ENCODE data around the gene PPY.
"Not testable (repeated sequence)": the region's sequence is repeated elsewhere in the genome, so short reads cannot be mapped to it uniquely, and the experiment has no call there.

The PPY gene

DNA sequence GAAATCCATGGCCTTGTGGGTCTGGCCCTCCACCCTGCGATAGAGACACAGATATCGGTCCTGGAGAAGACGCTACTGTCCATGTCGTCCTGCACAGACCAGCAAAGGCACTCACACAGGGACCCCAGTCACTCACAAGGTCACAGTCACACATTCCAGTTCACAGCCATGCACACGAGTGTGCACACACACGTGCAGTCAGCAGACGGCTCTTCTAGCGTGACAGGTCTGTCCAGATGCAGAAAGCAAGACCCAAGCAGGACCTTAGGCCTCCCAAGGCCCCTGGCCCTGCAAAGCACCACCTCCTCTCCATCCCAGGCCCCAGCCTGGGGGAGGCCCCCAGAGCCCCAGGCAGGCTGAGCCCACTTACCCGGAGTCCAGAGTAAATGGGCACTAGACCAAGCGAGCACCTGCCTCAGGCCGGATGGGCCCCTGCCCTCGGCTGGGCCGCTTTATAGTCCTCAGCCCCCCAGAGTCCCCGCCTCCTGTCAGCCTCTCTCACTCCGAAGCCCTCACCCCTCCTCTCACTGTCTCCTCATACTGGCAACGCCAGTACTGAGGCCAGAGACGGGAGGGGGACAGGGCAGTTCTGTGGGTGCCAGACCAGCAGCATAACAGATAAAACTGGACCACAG lies at the start of gene PPY:
TSS of gene PPY (minus strand) at position 426 of the 635 bp plus-strand sequence. CDS start 822 bp downstream, outside the sequence.
- no peak for DNase-seq (ENCODE audit: low read depth in 3 of 3)

DNA sequence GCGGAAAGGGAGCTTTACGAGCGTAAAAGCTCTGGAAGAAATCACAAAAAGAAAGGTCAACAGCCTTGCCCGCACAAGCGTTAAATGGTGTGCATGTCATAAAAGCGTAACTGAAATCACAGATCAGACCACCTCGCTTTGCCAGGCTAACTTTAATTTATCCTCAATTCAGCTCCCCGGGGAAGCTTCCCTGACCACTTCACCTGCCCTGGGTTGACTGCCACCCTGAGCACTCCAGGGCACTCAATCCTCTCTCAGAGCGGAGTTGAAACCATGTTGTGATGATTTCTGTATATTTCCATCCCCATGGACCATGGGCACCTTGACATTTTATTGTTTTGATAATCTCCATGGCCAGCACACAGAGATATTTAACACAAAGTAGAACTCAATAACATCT lies 46.0 kb upstream of the PPY start:
- no peak for DNase-seq (ENCODE audit: low read depth in 3 of 3)

GRCh38 chr17:43987131-43988021 lies 45.1 kb upstream of the PPY start:
- DNase-seq (ENCODE audit: low read depth in 3 of 3) = no peak

DNA sequence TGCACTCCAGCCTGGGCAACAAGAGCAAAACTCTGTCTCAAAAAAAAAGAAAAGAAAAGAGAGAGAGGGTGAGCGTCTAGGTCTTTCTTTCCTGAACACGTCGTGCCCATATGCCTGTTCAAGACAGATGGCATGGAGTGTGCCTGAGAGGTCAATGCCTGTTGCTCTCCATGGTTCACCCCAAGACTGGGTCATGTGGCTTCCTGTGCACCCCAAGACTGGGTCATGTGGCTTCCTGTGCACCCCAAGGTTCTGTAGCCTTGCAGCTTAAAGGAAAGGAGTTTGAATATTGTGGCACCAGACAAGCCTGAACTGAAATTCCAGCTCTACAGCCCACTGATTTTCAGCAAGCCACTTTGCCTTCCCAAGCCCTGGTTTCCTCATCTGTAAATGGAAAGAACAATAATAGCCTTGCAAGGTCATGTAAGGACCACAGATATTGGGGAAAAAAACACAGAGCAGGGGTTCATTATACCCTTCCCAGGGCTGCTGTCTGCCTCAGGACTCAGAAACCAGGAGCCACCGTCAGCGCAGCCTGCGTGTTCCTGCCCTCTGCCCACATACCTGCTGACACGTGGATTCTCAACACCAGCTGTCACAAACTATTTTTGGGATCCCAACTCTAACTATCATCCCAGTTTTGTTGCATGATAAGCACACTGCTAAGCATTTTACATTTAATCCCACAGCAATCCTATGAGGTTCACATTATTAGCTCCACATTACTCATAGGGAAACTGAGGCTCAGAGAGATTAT lies 44.1 kb upstream of the PPY start:
- no peak for DNase-seq (ENCODE audit: low read depth in 3 of 3)

DNA sequence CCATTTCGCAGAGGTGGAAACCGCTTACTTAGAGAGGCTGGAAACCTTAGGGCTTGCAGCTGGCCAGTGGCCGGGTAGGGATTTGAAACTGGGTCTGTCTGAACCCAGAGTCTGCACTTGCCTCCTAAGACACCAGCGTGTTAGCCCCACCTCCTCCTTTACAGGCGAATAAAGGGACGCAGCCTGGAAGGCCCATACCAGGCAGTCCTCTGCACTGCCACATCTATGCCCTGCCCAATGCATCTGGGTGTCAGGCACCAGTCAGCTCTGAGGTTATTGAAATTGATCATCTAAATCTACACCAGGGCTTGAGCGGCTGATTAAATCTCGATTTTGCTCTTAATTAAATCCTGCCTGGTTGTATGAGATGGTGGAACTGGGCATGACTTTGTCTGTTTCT lies 42.2 kb upstream of the PPY start:
- no peak for DNase-seq (ENCODE audit: low read depth in 3 of 3)

DNA sequence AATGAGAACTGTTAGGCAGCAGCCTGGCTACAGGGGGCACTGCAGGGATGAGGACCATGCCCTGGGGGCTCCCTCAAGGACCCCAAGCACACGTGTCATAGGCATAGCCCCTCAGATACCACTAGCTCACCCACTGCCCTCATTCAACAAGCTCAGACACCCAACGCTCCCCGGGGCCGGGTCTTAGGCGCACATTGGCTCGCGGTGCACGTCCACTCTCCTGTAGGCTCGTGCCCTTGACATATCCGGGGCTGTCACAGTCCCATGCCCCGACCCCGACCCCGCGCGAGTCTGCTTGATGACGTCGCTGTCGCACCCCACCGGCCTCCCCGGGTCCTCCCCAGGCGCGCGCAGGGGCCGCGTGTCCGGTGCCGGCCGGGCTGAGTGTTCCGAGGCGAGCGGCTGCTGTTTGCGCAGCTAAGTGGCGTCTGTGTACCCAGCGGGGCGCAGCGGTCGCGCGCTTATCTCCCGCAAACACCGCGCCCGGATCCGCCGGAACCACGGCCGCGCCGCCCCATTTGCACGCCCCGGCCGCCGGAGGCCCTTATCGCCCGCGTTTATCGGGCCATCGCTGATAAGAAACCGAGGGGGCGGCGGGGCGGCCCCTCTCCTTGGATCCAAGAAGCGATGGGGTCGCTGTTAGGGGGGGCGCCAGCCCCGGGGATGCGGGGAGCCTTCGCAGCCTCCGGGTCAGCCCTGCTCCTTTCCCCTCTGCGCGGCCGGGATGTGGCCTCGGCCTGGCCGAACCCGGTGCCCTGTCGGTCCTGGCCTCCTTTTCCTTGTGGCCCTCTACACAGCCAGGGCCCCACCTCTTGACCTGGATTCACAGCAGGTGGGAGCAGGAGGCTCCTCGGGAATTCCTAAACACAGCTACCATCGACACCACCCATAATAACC lies 41.5 kb upstream of the PPY start:
- DNase-seq (ENCODE audit: low read depth in 3 of 3) = no peak

DNA sequence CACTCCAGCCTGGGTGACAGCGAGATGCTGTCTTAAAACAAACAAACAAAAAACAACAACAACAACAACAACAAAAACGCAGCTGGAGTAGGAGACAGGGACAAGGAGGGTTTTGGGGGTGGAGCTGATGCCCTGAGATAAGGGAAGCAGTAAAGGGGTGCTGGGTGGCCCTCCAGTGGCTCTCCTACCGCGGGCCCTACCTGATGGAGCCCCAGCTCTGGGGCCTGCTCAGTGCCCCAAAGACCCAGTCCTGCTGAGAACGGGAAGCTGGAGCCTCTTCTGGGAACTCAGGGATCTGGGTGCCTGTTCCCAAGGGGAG lies 40.9 kb upstream of the PPY start:
- no peak for DNase-seq (ENCODE audit: low read depth in 3 of 3)

- no peak for DNase-seq (ENCODE audit: low read depth in 3 of 3)
Measured at GRCh38 chr17:43982171-43982570, 39.9 kb upstream of the PPY start.

DNA sequence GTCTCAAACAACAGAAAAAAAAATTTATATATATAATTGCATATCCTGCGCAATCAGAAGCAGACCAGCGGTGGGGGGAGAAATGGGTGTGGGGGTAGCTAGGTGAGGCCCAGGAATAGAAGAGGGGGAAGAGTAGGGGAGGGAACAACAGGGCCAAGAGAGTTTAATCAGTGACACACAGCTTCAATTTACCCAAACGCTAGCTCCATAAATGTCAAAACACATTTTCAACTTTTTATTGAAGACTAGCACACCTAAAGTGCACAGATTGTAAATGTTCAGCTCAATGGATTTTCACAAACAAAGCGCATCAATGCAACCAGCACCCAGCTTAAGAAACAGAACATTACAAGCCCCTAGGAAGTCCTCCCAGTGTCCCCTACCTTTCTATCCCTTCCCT lies 37.4 kb upstream of the PPY start:
- no peak for DNase-seq (ENCODE audit: low read depth in 3 of 3)

GRCh38 chr17:43979011-43979410 lies 36.7 kb upstream of the PPY start:
- DNase-seq (ENCODE audit: low read depth in 3 of 3) = no peak

GRCh38 chr17:43978078-43978477 lies 35.8 kb upstream of the PPY start:
- DNase-seq (ENCODE audit: low read depth in 3 of 3) = no peak

DNA sequence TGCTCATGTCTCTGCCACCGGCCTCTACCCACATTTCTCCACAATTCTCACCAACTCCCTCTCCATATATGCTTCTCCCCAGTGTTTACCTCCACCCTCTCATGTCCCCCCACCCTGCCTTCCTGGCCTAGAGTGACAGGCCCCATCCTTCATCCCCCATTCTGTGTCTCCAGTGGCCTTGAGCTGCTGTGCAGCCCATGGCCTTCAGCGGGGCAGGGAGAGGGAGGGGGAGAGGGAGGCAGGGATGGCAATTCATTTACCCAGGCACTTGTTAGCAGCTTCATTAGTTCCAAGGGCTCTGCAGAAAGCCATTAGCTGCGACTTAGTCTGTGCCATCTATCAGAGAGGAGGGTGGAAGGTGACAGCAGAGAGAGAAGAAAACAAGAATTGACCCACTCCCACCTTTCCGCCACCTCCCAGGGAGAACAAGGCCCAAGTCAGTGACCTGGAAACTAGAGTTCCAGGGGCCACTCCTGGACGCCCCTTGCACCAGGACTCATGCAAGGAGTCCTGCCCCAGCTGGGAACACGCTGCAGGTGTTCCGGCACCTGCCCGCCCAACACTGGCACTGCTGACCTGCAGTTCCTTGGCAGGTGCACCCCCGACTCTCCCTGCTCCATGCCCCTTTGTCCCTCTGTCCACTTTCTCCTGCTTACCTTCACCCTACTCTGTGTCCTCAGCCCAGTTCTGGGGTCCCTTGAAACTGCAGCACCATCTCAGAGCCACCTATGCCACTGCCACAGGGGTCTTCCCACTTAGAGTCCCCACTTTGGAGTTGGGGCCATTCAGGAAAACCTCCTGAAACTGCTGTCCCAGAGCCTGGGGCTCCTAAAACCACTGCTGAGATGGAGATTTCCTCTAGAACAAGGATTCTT lies 34.9 kb upstream of the PPY start:
- no peak for DNase-seq (ENCODE audit: low read depth in 3 of 3)

GRCh38 chr17:43975898-43976297 lies 33.6 kb upstream of the PPY start:
- no peak for DNase-seq (ENCODE audit: low read depth in 3 of 3)

DNA sequence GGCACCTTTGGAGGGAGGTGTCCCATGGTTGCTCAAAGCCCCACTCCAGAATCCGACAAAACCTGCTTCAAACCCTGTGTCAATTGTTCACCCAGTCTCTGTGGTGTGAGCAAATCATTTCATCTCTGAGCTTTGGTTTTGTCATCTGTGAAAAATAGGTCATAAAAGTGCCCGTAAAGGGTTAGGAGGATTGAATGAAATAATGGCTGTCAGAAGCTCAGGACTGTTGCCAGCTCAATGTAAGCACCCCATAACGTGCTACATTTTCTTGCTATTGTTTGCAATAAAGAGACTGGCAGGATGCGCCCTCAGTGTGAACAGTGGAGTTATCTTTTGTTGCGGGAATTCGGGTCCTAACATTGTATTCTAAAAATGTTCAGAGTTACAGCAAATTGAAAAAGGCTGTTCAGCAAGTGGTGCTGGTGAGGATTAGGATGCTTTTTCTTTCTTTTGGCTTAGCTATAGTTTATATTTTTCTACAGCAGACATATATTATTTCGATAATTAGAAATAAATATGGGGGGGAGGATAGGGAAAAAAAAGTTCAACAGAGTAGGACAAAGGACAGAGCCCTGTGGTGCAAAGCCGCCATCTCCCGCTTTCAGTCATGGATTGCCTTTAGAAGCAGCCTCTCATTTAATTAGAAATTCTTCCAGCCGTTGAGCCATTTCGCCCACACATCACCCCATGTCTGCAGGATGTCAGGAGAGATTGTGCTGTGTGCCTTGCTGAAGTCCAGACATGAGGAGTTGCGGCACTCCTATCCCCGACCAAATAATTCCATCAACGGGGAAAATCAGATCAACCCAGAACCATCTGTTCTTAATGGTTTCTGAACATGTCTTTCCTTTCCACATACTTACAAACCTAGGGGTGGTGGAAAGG lies 32.3 kb upstream of the PPY start:
- no peak for DNase-seq (ENCODE audit: low read depth in 3 of 3)

GRCh38 chr17:43972444-43973212 lies 30.4 kb upstream of the PPY start:
- DNase-seq (ENCODE audit: low read depth in 3 of 3) = not testable (repeated sequence)

DNA sequence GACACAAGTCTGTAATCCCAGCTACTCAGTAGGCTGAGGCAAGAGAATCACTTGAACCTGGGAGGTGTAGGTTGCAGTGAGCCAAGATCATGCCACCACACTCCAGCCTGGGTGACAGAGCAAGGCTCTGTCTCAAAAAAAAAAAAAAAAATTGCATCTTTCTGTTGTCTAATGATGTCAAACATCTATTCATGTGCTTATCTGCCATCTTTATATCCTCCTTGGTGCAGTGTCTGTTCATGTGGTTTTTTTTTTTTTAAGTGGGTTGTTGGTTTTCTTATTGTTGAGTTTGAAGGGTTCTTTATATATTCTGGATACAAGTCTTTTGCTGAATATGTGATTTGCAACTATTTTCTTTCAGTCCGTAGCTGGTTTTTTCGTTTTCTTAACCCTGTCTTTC lies 29.2 kb upstream of the PPY start:
- not testable (repeated sequence) for DNase-seq (ENCODE audit: low read depth in 3 of 3)

DNA sequence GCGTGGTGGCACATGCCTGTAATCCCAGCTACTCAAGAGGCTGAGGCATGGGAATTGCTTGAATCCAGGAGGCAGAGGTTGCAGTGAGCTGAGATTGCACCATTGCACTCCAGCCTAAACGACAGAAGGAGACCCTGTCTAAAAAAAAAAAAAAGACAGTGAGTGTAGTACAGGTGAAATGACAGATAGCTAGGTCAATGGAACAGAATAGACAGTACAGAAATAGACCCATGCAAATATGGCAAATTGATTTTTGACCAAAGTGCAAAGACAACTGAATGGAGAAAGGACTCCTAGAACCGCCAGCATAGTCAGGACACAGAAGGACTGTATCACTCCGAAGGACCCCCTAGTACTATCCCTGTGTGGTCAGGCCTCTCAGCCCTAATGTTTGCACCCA lies 28.1 kb upstream of the PPY start:
- no peak for DNase-seq (ENCODE audit: low read depth in 3 of 3)

- DNase-seq (ENCODE audit: low read depth in 3 of 3) = no peak
Measured at GRCh38 chr17:43967251-43967875, 25.1 kb upstream of the PPY start.

Measured in stimulated activated CD4-positive, alpha-beta T cell treated with anti-CD3 and anti-CD28 coated beads, TNF-alpha, amount 100 ng/mL, for 48 hours (primary cell).